CD4-positive, alpha-beta memory T cell (primary cell): ENCODE results near the gene DAB1. TPM values are rescaled to one million over a fixed set of nuclear protein-coding genes. Genes with fewer than 3 reads are reported as not detected.

ENCODE experiments used
- CTCF ChIA-PET: fragments of 350-600 bp; sonication (Branson Sonifier 250); formaldehyde crosslinking; loops from one replicate; lab custom pipeline; 2021; ENCODE audit warnings: inconsistent platforms; ENCODE audit not compliant: partially characterized antibody; lab: Charles Lee
- POLR2A ChIA-PET: fragments of 350-600 bp; sonication (Branson Sonifier 250); formaldehyde crosslinking; loops from one replicate; lab custom pipeline; 2021; ENCODE audit not compliant: partially characterized antibody; lab: Charles Lee
- DNase-seq, 5 donors: peaks; one replicate each; pipeline versions ENCODE4 v3.0.0 to v3.0.0-alpha.2; 2020 to 2022; ENCODE audit warnings: mixed read lengths in 1 of 5
- H3K27ac ChIP-seq: one replicate; pipeline ENCODE4 v1.7.0; 2013; ENCODE audit warnings: low read depth, low read length
- H3K27me3 ChIP-seq: 2 replicates; pipeline ENCODE4 v1.7.0; 2013; ENCODE audit warnings: mild to moderate bottlenecking, low read length, moderate library complexity; ENCODE audit not compliant: insufficient read depth
- H3K36me3 ChIP-seq: 2 replicates; pipeline ENCODE4 v1.7.0; 2013; ENCODE audit warnings: mild to moderate bottlenecking, low read length, moderate library complexity; ENCODE audit not compliant: insufficient read depth
- H3K4me1 ChIP-seq: 2 replicates; pipeline ENCODE4 v1.7.0; 2013; ENCODE audit warnings: mild to moderate bottlenecking, low read length, moderate library complexity; ENCODE audit not compliant: insufficient read depth
- H3K4me3 ChIP-seq, 2 donors: one replicate each; pipeline ENCODE4 v1.7.0; 2013; ENCODE audit warnings: low read length in 2 of 2, mild to moderate bottlenecking in 1 of 2
- H3K9me3 ChIP-seq, 2 donors: one replicate each; pipeline ENCODE4 v1.7.0; 2013; ENCODE audit warnings: low read length in 2 of 2, control low read depth in 1 of 2; ENCODE audit not compliant: control insufficient read depth in 1 of 2
- H3K27ac Mint-ChIP-seq, 7 donors: one replicate each; pipeline ENCODE4 v1.8.0; 2020 to 2021; ENCODE audit warnings: mixed read lengths in 7 of 7, mild to moderate bottlenecking in 6 of 7, inconsistent platforms in 3 of 7, moderate library complexity in 3 of 7
- H3K27me3 Mint-ChIP-seq, 2 donors: one replicate each; pipeline ENCODE4 v1.8.0; 2020 to 2021; ENCODE audit warnings: mixed read lengths in 2 of 2
- H3K36me3 Mint-ChIP-seq, 2 donors: one replicate each; pipeline ENCODE4 v1.8.0; 2020 to 2021; ENCODE audit warnings: mixed read lengths in 2 of 2, inconsistent platforms in 1 of 2, mild to moderate bottlenecking in 1 of 2
- H3K4me1 Mint-ChIP-seq, 4 donors: one replicate each; pipeline ENCODE4 v1.8.0; 2020 to 2021; ENCODE audit warnings: mixed read lengths in 4 of 4, mild to moderate bottlenecking in 1 of 4
- H3K4me3 Mint-ChIP-seq, 8 donors: one replicate each; pipeline ENCODE4 v1.8.0; 2020 to 2021; ENCODE audit warnings: mixed read lengths in 8 of 8, mild to moderate bottlenecking in 7 of 8, moderate library complexity in 6 of 8, inconsistent platforms in 3 of 8
- H3K9me3 Mint-ChIP-seq, 8 donors: one replicate each; pipeline ENCODE4 v1.8.0; 2020 to 2021; ENCODE audit warnings: mixed read lengths in 8 of 8, mild to moderate bottlenecking in 5 of 8, inconsistent platforms in 3 of 8, moderate library complexity in 1 of 8
- intact Hi-C: fragments of 100-400 bp; cut with micrococcal nuclease; formaldehyde crosslinking; loops from one replicate; pipeline ENCODE4 v1.15.1; 2023
- polyA plus RNA-seq, 2 donors: library from polyadenylated mRNA; unstranded; fragments of 300-500 nt; fragmentation: Illumina TruSeq; gene quantifications; one replicate each; pipeline ENCODE4 v1.2.3, GENCODE V29; 2021
- total RNA-seq, 2 experiments: library from RNA; stranded (reverse); gene quantifications; one replicate each; pipeline ENCODE4 v1.2.3, GENCODE V29; 2021

DAB1 gene
- total and polyA plus RNA-seq, 4 experiments from 2014 or later = 1.5 to 3.9 (median 3.2) TPM

DNA sequence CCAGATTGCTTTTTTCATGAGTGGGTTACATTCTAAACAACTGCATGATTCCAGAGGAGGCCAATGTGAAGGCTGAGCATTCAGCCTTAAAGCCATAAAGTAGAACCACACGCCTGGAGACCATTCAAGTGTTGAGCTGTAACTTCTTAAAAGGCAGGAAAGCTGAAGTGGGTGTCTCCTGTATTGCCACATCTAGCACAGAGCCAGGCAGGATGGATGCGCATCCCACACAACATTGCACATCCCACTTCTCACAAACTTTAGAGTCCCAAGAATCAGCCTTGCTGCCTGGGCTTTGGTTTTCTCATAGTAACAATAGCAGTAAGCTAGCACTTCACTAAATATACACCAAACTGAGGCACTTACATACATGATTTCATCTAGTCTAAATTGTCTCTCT, 151.7 kb downstream of the DAB1 start:
- DNase-seq = no peak
- H3K4me3 ChIP-seq = no peak overlapping the region
- no peaks in the 10 kb centered on the region for H3K27me3 Mint-ChIP-seq
- H3K27me3 ChIP-seq = no peaks in the 10 kb centered on the region
- ChIA-PET CTCF (interaction anchor here (0.6 kb wide), 1 partner anchor 16 kb away, joined by 3 read pairs; no protein-coding TSS in a partner anchor), POLR2A (no interaction called here)
- peaks cover 0 to under 1% of the 10 kb centered on the region in 2 donors for H3K36me3 Mint-ChIP-seq
- H3K27ac Mint-ChIP-seq = no peak overlapping the region
- intact Hi-C loops = no loop called here
- H3K9me3 Mint-ChIP-seq = peaks cover 0 to under 1% (median 0%) of the 10 kb centered on the region in 8 donors
- no peak overlapping the region for H3K4me3 Mint-ChIP-seq
- no peaks in the 10 kb centered on the region for H3K4me1 ChIP-seq
- no peaks in the 10 kb centered on the region for H3K9me3 ChIP-seq
- no peaks in the 10 kb centered on the region for H3K36me3 ChIP-seq
- no peak overlapping the region for H3K27ac ChIP-seq
- H3K4me1 Mint-ChIP-seq = peaks cover 4 to 18% (median 5%) of the 10 kb centered on the region in 4 donors

DNA sequence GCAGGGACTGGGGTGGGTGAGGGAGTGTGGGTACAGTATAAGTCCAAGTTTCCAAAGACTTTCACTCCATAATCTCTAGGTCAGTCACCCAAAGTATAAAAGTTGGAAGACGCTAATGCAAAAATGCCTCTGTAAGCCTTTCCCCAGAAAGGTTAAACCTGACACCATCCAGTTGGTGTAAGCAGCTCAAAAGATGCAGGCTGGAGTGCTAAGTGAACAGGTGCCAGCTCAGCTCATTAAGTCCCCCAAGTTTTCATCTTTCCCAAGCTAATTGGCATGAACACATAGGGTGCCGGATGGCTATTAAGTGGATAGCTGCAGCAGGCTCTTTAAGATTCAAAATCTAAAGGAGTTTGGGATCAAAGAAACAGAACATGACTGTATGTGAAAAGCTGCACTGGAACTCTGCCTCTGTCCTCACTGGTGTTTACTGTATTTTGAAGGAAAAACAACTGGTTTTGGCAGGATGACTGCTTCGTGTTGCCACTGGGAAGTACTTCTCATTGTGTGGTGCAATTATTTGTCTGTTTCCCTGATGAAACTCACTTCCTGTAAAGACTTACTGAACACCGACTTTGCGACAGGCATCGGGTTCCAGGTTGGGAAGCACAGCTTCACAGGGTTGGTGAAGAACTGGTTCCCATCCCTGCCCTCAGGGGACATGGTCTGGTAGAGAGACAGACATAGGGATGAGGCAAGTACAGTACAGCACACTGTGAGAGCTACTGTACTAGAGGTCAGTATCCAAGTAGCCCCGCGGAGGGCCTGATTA, 152.7 kb downstream of the DAB1 start:
- peaks cover 0 to 2% (median 0%) of the 10 kb centered on the region in 8 donors for H3K9me3 Mint-ChIP-seq
- Histone ChIP-seq H3K36me3 (no peaks in the 10 kb centered on the region), H3K27ac (no peak overlapping the region), H3K27me3 (no peaks in the 10 kb centered on the region), H3K4me3 (no peak overlapping the region), H3K4me1 (no peaks in the 10 kb centered on the region), H3K9me3 (no peaks in the 10 kb centered on the region)
- H3K4me3 Mint-ChIP-seq = no peak overlapping the region
- H3K27me3 Mint-ChIP-seq = no peaks in the 10 kb centered on the region
- intact Hi-C loops = no loop called here
- peaks cover 2 to 18% (median 5%) of the 10 kb centered on the region in 4 donors for H3K4me1 Mint-ChIP-seq
- POLR2A ChIA-PET = no interaction called here
- CTCF ChIA-PET = no interaction called here
- H3K36me3 Mint-ChIP-seq = peaks cover 0 to 3% of the 10 kb centered on the region in 2 donors
- DNase-seq = no peak
- no peak overlapping the region for H3K27ac Mint-ChIP-seq

DNA sequence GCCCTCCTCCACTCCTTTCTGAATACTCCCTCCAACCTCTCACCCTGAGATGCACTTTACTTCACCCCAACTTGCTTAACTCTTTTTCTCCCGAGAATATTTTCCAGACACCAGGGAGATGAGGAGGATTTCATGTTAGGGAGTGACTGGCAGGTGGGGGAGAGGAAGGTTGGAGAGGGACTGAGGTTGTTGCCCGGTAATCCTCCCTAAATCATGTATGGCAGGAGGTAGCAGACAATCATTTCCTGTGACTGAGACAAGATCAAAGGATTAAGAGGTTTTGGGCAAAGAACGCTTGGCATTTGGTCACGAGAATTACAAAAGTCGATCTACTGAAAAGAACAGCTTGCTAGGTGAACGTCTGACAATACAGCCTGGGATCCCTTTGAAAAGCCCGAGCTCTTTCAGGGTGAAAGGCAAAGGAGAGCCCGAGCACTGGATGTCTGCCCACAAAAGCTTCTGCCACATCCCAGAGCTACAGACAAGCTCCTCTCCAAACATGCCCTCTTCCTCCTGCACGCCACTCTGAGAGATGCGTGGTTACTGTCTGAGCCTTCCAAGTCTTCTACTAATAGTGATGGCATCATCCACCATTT, 154.1 kb downstream of the DAB1 start:
- CTCF ChIA-PET = no interaction called here
- no peaks in the 10 kb centered on the region for H3K27me3 Mint-ChIP-seq

DNA sequence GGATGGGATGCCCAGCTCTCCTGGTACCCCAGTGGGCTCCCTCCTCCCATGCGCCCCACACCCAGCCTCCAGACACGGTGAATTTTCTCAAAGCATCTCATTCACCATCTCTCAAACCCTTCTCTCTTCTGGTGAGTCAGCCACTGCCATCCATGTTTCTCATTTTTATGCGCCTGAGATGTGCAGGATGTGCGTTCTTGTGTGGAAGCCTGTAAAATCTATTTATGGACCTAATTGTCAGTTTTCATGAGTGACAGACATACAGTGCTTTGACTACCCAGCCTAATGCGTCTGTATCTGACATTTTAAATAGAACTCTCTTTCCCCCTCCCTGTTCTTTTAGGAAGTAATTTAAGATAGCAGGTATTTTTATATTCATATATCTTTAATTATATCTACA, 158.8 kb downstream of the DAB1 start:
- peaks cover 0 to 2% (median 0%) of the 10 kb centered on the region in 8 donors for H3K9me3 Mint-ChIP-seq
- no peak overlapping the region for H3K27ac Mint-ChIP-seq
- intact Hi-C loops = no loop called here
- H3K4me3 ChIP-seq = no peak overlapping the region
- peaks cover 0 to 3% of the 10 kb centered on the region in 2 donors for H3K36me3 Mint-ChIP-seq
- no peaks in the 10 kb centered on the region for H3K27me3 ChIP-seq
- H3K9me3 ChIP-seq = no peaks in the 10 kb centered on the region
- no peak overlapping the region for H3K27ac ChIP-seq
- no peaks in the 10 kb centered on the region for H3K36me3 ChIP-seq
- CTCF ChIA-PET = no interaction called here
- no peaks in the 10 kb centered on the region for H3K4me1 ChIP-seq
- H3K27me3 Mint-ChIP-seq = no peaks in the 10 kb centered on the region
- DNase-seq = no peak
- peaks cover 2 to 7% (median 4%) of the 10 kb centered on the region in 4 donors for H3K4me1 Mint-ChIP-seq
- H3K4me3 Mint-ChIP-seq = no peak overlapping the region
- POLR2A ChIA-PET = no interaction called here

More for the DNA sequence above, 154.1 kb downstream of the DAB1 start:
- intact Hi-C loops = no loop called here
- Histone ChIP-seq H3K36me3 (no peaks in the 10 kb centered on the region), H3K27me3 (no peaks in the 10 kb centered on the region), H3K9me3 (no peaks in the 10 kb centered on the region), H3K4me1 (no peaks in the 10 kb centered on the region), H3K4me3 (no peak overlapping the region), H3K27ac (no peak overlapping the region)
- H3K4me1 Mint-ChIP-seq = peaks cover 2 to 18% (median 5%) of the 10 kb centered on the region in 4 donors
- no peak for DNase-seq
- POLR2A ChIA-PET = no interaction called here
- peak overlapping the region in 1 of 7 donors; percentile 16 for H3K27ac Mint-ChIP-seq
- H3K9me3 Mint-ChIP-seq = peaks cover 0 to 2% (median 0%) of the 10 kb centered on the region in 8 donors
- peak overlapping the region in 1 of 8 donors; percentile 41 for H3K4me3 Mint-ChIP-seq
- peaks cover 0 to 3% of the 10 kb centered on the region in 2 donors for H3K36me3 Mint-ChIP-seq

GRCh38 chr1:57262472-57262871, 161.4 kb downstream of the DAB1 start:
- peaks cover 0 to 13% of the 10 kb centered on the region in 2 donors for H3K36me3 Mint-ChIP-seq
- peaks cover 0 to 9% (median 2%) of the 10 kb centered on the region in 8 donors for H3K9me3 Mint-ChIP-seq
- Histone ChIP-seq H3K4me1 (no peaks in the 10 kb centered on the region), H3K36me3 (no peaks in the 10 kb centered on the region), H3K27me3 (no peaks in the 10 kb centered on the region), H3K27ac (no peak overlapping the region), H3K9me3 (no peaks in the 10 kb centered on the region), H3K4me3 (no peak overlapping the region)
- no peak overlapping the region for H3K4me3 Mint-ChIP-seq
- ChIA-PET POLR2A (no interaction called here), CTCF (no interaction called here)
- no peaks in the 10 kb centered on the region for H3K27me3 Mint-ChIP-seq
- H3K27ac Mint-ChIP-seq = no peak overlapping the region
- intact Hi-C loops = no loop called here
- no peak for DNase-seq
- no peaks in the 10 kb centered on the region for H3K4me1 Mint-ChIP-seq

DNA sequence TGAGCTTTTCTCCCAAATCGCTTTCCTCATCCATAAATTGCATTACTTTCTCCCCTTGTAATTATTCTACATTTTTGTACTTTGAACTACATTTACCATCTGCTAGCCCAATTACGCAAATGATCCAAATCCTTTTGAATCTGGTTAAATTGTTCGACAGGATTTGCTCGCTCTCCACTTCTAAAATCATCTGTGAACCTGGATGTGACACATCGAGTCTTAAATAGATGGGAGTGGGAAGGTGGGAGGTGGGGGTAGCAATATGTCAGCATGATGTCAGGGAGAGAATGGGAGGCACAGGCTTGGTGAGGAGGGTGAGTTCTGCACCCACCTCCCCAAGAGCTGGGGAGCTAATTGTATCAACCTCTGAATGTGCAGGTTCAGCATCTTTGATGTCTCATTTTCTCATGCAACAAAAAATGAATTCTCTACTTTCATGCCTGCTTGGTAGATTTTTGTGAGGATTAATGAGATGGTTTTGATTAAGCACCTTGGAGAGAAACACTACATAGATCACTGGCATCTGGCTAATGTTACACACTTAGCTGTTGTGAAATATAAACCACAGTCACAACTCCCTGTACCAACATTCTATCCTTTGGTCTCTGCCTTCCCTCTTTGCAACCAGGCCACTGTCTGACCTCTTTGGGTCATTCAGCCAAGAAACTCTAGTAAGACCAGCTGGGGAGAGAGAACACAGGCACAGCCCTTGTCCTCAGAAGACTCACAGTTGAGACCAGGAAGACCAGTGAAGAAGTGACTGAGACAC, 165.1 kb downstream of the DAB1 start:
- DNase-seq = no peak
- Histone ChIP-seq H3K27me3 (no peaks in the 10 kb centered on the region), H3K36me3 (no peaks in the 10 kb centered on the region), H3K9me3 (no peaks in the 10 kb centered on the region), H3K4me1 (no peaks in the 10 kb centered on the region), H3K27ac (no peak overlapping the region), H3K4me3 (no peak overlapping the region)
- H3K4me1 Mint-ChIP-seq = no peaks in the 10 kb centered on the region
- peaks cover 0 to 9% (median 3%) of the 10 kb centered on the region in 8 donors for H3K9me3 Mint-ChIP-seq
- H3K27me3 Mint-ChIP-seq = no peaks in the 10 kb centered on the region
- peaks cover 0 to 10% of the 10 kb centered on the region in 2 donors for H3K36me3 Mint-ChIP-seq
- POLR2A ChIA-PET = no interaction called here
- H3K27ac Mint-ChIP-seq = no peak overlapping the region
- intact Hi-C loops = no loop called here
- CTCF ChIA-PET = no interaction called here
- H3K4me3 Mint-ChIP-seq = no peak overlapping the region

DNA sequence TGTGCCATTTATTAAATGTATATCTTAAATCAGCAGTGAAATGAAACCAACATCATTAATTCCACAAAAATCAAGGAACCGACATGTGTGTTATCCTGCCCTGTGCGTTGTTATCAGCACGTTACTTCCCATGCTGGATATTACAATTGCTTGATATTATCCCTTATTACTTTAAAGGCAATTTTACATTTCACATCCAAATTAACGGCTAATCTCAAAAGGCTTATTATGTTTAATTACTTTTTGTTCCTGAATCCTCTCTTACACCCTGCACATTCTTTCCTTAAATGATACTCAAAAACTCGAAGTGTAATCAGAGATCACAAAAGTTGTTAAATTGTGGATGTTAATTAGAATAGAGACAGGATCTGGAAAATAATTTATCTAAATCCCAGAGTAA, 167.9 kb downstream of the DAB1 start:
- DNase-seq = no peak
- no peaks in the 10 kb centered on the region for H3K27me3 Mint-ChIP-seq
- H3K9me3 Mint-ChIP-seq = peaks cover 0 to 9% (median 3%) of the 10 kb centered on the region in 8 donors
- H3K27ac Mint-ChIP-seq = no peak overlapping the region
- ChIA-PET POLR2A (no interaction called here), CTCF (no interaction called here)
- H3K9me3 ChIP-seq = no peaks in the 10 kb centered on the region
- H3K4me3 ChIP-seq = no peak overlapping the region
- H3K36me3 Mint-ChIP-seq = peaks cover 0 to 10% of the 10 kb centered on the region in 2 donors
- H3K36me3 ChIP-seq = no peaks in the 10 kb centered on the region
- no peaks in the 10 kb centered on the region for H3K4me1 Mint-ChIP-seq
- no peak overlapping the region for H3K4me3 Mint-ChIP-seq
- no peaks in the 10 kb centered on the region for H3K27me3 ChIP-seq
- intact Hi-C loops = no loop called here
- no peaks in the 10 kb centered on the region for H3K4me1 ChIP-seq
- H3K27ac ChIP-seq = no peak overlapping the region
